Activated naive CD4-positive, alpha-beta T cell treated with anti-CD3 and anti-CD28 coated beads, Interleukin-2, amount 50 U/mL, for 16 hours (primary cell): ENCODE measurements around the gene IFI30.

ENCODE experiments used
- DNase-seq: peaks from one replicate; pipeline ENCODE4 v3.0.0-alpha.2; 2020

IFI30 gene

DNA sequence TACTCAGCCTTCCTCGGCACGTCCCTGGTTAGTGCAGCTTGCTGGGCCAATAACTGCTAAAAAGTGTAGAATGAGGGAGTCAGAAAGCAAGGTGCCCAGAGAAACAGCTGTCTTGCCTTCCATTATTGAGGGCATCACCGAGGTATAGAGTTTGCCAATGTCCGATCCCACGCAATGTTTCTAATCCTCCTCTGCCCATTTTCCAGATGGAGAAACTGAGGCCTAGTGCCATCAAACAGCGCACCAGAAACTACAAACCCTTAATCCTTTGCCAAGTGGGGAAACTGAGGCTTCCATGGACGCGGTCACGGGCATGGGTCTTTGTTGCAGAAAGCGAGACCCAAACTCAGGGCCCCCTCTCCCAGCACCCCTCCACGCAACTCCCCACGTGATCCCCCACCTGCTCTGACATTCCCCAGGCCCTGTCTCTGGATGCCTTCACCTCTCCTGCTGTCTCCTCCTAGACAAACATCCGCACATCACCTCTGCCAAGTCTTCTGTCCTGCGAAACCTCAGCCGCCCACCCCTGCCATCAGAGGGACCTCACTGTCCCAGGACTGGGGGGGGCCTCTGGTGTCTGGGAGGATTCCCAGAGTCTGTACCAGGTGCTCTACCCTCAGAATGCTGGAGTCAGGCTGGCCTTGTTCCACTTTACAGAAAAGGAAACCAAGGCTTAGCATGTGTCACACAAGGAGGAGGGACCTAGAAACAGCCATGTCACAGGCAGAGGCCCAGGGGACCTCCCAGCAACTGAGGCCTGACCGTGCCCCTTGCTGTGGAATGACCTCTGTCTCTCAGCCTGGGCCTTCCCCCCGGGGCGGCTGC is 53.6 kb downstream of the IFI30 start:
- no peak for DNase-seq
